HG02759 (cell line): ENCODE measurements around the gene GAD1.

ENCODE experiments used
- ATAC-seq: cut with Tn5 transposase; IDR thresholded peaks from one replicate; pipeline ENCODE4 v1.9.1; 2021; ENCODE audit warnings: mild to moderate bottlenecking, moderate library complexity; ENCODE audit not compliant: unreplicated experiment

Gene GAD1

GRCh38 chr2:170842785-170843184, 26.1 kb downstream of the GAD1 start:
- no peak for ATAC-seq

DNA sequence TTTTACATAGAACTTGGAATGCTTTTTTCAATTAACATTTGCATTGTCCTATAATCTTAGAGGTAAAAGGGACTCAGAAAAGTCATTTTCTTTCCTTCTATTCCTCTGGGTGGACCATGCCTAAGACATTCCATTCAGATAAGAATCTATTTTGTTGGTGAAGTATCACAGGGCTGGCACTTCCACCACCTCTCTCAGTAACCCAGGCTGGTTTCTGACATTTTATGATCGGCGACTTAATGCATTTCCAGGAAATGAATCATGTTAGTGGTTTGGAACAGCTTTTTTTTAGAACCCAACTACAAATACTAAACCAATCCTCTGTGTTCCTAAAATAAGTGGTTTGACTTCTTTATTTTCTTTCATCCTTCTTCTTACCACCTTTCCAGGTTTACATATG, 27.0 kb downstream of the GAD1 start:
- no peak for ATAC-seq

DNA sequence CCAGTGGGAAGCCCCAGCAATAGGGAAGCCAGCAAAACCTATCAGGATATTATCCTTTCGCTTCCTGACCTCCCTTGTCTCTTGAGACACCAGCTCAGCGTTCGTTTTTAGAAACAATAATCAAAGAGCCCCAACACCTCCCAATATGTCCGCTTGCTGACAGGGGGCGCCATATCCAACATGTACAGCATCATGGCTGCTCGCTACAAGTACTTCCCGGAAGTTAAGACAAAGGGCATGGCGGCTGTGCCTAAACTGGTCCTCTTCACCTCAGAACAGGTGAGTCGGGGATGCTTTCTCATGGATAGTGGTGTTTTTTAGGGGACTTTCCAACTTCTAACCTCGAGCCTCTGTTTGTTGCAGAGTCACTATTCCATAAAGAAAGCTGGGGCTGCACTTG, 28.7 kb downstream of the GAD1 start:
- no peak for ATAC-seq

DNA sequence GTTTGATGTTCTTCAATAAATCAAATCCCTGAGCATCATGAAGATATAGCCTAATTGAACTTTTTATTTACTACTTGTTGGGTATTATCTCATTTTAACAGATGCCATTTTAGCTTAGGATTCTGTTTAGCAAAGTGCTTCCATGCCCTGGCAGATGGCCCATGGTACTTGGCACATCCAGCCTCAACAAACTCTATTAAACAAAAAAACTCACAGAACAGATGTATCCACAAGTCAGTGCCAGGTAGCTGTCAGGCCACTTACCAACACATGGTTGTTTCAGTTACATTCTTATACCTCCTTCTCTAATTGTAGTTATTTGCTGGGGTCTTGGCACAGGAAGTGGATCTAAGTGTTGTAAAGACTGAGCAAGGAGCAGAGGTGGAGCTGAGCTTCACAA, 29.6 kb downstream of the GAD1 start:
- no peak for ATAC-seq

DNA sequence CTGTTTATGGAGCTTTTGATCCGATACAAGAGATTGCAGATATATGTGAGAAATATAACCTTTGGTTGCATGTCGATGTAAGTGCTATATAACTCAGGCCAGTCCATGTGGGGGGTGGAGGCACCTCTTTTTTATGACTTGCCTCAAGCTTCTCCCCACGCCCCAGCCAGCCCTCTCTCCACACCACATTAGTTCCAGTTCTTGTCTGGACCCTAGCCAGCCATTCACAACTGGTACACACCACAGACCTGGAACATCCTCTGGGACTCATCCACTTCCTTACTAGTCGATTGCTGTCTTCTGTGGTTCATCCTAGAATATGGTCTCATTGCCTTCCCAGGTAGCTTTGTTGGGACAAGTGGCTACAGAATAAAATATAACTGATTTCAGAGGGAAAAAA, 31.0 kb downstream of the GAD1 start:
- no peak for ATAC-seq

GRCh38 chr2:170848587-170848986, 31.9 kb downstream of the GAD1 start:
- ATAC-seq, result no peak

- no peak for ATAC-seq
Observed at GRCh38 chr2:170850251-170850650, 33.6 kb downstream of the GAD1 start.

GRCh38 chr2:170851635-170852034, 34.9 kb downstream of the GAD1 start:
- no peak for ATAC-seq

- ATAC-seq, result no peak
Observed at GRCh38 chr2:170856066-170856465, 39.4 kb downstream of the GAD1 start.

GRCh38 chr2:170862286-170862902, 45.7 kb downstream of the GAD1 start:
- ATAC-seq, result no peak

DNA sequence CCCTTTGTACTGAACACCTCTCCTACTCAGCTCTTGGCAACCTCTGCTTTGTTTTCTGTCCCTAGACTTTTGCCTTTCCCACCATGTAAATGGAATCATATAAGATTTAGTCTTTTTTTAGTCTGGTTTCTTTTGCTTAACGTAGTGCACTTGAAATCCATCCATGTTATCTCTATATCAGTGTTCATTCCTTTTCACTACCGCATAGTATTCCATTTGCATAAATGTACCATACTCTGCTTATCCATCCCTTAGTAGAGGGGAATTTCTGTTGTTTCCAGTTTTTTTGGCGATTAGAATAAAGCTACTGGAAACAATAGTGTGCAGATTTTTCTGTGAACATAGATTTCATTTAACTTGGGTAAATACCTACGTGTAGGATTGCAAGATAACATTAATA, 46.4 kb downstream of the GAD1 start:
- ATAC-seq, result no peak

- ATAC-seq, result no peak
Observed at GRCh38 chr2:170869036-170869435, 52.3 kb downstream of the GAD1 start.

GRCh38 chr2:170869461-170869860, 52.8 kb downstream of the GAD1 start:
- ATAC-seq, result no peak

- ATAC-seq, result peak; percentile 92
Observed at GRCh38 chr2:170873035-170873692, 56.5 kb downstream of the GAD1 start.

DNA sequence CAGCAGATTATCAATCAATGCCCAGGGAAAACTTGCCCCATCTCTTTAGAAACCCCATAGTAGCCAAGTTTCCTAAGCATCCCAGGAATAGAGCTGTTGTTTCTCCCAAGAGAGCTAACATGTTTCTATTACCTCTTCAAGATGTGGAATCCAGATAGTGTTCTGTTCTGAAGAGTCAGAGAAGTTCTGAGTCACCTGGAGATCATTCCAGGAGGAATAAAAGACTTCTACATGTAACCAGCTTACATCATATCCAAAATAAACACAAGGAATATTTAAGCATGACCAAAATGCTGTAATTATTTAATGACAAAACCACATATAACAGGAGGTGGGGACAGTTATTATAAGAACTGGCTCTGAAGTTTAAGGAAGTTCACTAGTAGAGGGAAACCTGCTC, 61.4 kb downstream of the GAD1 start:
- no peak for ATAC-seq

DNA sequence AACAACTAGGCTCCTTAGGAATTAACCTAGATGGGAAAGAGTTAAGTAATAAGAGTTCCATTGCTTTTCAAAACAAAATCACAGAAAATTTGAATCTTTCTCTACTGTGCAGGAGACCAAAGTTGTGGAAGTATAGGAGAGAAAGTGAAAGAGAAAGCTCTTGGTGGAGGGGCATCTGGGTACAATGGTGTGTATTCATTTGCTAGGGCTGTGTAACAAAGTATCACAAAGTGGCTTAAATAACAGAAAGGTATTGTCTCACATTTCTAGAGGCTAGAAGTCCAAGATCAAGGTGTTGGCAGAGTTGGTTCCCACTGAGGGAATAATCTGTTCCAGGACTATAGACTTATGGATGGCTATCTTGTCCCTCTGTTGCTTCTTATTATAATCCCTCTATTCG, 61.8 kb downstream of the GAD1 start:
- no peak for ATAC-seq

- no peak for ATAC-seq
Observed at GRCh38 chr2:170881840-170882239, 65.2 kb downstream of the GAD1 start.

GRCh38 chr2:170882758-170883157, 66.1 kb downstream of the GAD1 start:
- no peak for ATAC-seq

GRCh38 chr2:170883683-170884082, 67.0 kb downstream of the GAD1 start:
- ATAC-seq, result no peak

DNA sequence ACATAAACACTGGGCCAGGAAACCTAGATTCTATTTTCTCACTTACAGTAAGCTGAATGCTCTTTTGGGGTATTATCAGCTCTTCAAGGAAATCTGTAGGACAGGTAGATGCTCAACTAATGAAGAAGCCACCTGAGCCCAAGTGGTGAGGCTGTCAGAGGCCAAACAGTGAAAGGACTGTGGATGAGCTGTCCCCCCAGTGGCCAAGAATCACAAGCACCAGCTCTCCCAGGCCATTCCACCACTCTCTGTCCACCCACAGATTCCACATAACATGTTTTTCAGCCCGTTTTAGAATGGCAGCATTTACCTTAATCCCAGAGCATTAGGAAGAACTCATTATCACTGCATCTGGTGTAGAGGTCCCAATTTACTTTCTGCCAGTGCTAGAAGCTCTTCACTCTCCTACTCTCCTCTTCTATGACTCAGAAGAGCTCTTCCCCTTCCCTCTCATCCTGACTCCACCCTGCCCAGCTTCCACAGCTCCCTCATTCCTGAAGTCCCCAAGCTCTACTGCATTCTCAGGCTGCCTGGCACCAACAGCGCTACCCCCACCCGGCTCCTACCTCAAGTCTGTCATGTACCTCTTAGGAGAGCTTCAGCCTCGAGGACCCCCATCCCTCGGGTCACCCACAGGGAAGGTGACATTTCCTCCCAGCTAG, 68.6 kb downstream of the GAD1 start:
- ATAC-seq, result no peak

GRCh38 chr2:170886386-170886785, 69.7 kb downstream of the GAD1 start:
- no peak for ATAC-seq

DNA sequence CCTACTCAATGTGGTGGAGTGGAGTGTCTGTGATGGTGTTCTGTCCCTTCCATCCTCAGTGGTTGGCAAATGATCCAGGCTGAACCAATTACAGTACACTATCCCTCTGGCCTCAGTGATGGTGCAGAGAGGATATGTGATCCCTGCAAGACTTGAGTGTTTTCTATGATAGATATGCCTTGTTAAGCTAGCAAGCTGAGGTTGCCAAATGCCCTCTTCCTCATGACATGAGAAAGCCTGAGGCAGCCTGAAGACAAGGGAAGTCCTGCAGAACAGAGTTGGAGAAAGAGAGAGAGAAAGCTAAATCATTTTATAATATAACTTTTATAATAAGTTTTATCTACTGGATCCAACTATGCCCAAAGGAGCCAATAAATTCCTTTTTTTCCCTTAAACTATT, 70.8 kb downstream of the GAD1 start:
- ATAC-seq, result no peak
